Measurements from ENCODE around the gene CCNYL1. TPM values are rescaled to one million over a fixed set of nuclear protein-coding genes. Genes with fewer than 3 reads are reported as not detected.
"Not testable (repeated sequence)": the region's sequence is repeated elsewhere in the genome, so short reads cannot be mapped to it uniquely, and the experiment has no call there.

CCNYL1 gene
- 10 to 100 TPM; 16.8 to 23.1 (median 20.4) TPM for polyA plus RNA-seq (ENCODE audit: insufficient read length in 4 of 4)

DNA sequence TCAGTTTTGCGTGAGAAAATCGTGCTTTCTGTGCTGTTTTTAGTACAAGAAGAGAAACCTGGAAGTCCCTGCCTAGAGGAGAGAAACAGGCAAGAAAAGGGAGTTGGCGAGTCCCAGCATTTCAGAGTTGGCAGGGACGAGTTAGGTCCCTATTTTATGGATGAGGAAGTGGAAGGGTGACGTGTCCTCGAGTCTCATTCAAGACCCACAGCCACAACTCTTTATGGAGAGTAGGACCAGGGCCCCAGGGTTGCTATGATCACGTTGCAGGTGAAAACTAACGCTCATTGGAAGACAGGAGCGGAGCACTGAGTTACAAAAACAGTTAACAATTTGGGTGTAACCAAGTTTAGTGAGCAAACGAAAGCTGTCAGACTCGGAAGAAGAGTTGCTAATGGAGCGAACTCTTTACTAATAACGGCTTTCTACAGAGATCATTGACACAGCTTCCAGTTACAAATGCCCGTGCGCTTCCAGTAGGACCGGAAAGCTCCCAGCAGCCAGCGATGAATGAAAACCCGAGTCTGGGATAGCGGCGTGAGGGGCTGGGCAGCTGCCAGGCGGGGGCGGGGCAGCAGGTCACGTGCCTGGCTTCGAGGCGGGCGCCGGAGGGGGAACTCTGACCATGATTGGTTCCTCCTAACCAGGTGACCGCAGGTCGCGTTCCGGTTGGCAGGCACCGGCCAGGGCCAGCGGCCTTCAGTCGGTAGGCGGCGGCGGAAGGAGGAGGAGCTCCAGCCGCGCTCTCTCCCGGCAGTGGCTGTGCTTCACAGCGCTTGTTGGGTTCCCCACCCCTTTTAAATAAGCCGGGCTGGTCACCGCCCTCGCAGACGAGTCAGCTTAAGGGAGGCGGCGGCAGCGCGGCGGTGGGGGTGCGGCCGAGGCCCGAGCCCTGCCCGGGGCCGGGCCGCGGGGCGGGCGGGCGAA lies at the start of gene CCNYL1:
Gene CCNYL1, plus strand, starts transcription at position 827 of the 927 bp plus-strand sequence. CDS start 257 bp downstream, outside the sequence.
- DNase-seq (ENCODE audit: low read depth in 4 of 4, low spot score in 3 of 4), result peak; percentile 92 to 97 (median 95)

DNA sequence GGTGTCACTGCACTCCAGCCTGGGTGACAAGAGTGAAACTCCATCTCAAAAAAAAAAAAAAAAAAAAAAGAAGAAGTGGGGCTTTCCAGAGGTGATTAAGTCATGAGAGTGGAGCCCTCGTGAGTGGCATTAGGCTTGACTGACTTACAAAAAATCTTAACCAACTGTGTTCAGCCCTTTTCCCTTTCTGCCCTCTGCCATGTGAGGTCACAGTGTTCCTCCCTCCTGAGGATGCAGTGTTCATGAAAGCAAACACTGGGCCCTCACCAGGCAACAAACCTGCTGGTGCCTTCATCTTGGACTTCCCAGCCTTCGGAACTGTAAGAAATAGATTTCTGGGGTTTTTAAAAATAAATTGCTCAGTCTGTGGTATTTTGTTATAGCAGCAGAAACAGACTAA lies 49.2 kb upstream of the CCNYL1 start:
- DNase-seq (ENCODE audit: low read depth in 4 of 4, low spot score in 3 of 4), result no peak

DNA sequence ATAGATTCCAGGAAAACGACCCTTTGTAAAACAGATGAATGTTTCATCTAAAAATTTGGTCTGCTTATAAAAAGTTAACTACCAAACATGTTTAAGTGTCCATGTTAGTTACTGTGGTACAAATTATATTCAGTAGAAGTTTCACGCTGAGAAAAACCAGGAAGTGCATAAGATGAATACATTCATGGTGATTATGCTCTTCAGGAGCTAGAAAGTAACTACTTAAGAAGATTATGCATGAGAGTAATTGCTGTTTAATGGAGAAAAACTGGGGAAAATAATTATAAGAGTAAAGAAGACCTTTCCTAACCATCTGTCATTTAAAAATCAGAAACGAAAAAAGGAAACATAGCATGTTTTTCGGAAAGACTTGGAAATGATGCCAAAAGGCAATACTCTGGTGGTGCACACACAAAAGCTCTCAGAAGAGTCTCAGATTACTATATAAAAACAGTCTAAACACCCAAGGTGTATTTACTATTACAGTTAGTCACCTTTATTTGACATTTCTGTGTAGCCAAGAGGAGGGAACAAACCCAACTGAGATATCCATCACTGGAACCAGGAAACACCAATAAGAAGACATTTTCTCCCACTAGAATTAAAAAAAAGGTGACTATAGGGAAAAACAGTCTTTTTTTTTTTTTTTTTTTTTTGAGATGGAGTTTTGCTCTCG lies 47.4 kb upstream of the CCNYL1 start:
- DNase-seq (ENCODE audit: low read depth in 4 of 4, low spot score in 3 of 4), result no peak

DNA sequence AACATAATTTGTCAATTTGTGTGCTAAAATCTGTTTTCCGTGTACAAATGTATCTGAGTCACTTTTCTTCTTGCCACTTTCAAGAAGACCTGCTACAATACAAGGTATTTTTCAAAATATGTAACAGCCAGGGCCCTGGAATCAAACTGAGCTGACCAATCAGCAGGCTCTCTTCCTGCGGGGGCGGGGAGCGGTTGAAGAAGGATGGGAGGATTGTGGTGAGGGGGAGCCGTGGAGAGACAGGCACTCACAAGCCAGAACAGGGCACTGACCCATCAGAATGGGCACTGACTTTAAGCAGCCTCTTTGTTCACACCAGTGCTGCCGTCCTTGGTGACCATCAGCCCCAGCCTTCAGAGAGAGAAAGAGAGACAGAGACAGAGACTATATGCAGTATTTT lies 40.6 kb upstream of the CCNYL1 start:
- DNase-seq (ENCODE audit: low read depth in 4 of 4, low spot score in 3 of 4), result no peak

DNA sequence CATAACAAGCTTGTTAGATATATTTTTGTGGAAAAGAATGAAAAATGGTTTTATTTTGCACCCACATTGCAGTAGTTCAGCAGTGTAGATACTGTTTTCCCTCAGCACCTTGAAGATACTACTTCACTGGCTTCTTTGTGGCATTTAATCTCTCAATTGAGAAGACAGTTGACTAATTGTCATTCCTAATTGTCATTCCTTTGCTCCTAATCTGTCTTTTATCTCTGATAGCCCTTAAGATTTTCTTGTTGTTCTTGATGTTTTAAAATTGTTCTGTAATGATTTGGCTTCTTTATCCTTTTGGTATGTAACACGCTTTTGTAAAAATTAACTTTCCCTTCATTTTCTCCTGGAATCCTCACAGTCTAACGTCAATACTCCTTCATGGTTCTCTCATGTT lies 38.0 kb upstream of the CCNYL1 start:
- no peak for DNase-seq (ENCODE audit: low read depth in 4 of 4, low spot score in 3 of 4)

DNA sequence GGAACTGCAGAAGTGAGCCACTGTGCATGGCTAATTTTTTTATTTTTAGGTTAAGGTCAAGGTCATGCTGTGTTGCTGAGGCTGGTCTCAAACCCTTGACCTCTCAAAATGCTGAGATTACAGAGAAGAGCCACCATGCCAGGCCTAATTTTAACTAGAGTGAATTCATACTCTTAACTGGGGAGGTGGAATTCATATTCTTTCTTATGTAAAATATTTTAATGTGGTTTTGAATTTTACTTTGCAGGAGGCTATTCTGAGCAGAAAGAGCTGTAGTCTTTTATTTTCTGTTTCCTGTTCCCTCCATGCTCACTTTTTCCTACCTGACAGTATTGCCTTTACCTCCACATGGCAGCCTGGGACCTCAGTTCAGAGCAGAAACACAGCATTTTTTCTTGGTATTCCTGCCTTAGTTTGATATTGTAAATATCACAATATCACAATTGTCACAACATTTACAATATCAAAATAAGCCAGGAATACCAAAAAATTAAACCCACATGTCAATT lies 37.1 kb upstream of the CCNYL1 start:
- no peak for DNase-seq (ENCODE audit: low read depth in 4 of 4, low spot score in 3 of 4)

DNA sequence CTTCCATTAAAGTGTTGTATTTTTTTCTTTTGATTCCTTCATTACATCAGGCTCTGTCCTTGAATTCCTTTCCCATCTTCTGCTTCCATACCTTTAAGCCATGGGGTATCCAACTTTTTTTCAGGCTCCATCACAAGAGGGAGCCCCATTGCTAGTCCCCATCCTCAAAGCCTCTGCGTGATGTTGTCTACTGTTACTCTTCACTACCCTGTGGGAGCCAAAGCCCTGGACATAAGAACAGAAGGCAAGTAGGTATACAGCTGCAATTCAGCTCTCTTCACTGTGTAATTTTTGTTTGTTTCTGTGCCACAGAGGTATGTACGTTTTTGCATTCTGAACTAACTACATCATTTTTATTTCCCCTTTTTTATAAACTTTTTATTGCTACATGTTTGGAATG lies 36.6 kb upstream of the CCNYL1 start:
- no peak for DNase-seq (ENCODE audit: low read depth in 4 of 4, low spot score in 3 of 4)

DNA sequence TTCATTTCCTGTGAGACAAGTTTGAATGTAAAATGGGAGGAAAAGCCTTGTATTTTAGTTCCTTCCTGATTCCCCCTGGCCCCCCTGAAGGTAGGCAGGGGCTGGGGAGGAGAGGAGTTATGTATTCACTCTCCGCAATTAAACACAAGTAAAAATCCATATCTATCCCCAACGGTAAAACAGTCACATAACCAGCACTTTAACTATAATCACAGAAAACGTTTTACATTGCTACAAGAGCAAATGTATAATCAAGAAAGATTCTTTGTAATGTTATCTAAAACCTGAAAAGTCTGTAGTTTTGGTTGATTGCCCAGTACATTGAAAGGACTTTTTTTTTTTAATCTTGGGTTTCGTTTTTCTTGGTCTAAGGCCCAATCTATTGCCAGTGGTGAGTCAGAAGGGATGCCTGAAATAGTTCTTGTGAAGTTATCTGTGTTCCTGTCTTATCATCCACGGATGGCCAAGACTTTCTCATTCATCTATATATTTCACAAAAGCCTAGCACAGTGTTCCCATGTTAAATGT lies 34.5 kb upstream of the CCNYL1 start:
- DNase-seq (ENCODE audit: low read depth in 4 of 4, low spot score in 3 of 4), result no peak

DNA sequence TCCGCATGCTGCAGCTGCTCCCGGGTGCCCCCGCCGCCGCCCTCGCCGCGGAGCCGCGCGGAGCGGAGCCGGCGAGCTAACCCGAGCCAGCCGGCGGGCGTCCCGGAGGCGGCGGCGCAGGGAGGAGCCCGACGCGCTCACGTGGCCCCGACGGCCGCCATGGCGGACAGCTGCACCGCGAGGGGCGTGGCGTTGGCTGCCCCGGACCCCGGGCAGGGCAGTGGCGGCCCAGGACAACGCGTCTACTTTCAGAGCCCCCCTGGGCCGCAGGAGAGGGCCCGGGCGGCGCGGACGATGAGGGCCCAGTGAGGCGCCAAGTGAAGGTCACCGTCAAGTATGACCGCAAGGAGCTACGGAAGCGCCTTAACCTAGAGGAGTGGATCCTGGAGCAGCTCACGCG lies 30.0 kb upstream of the CCNYL1 start:
- DNase-seq (ENCODE audit: low read depth in 4 of 4, low spot score in 3 of 4), result no peak

DNA sequence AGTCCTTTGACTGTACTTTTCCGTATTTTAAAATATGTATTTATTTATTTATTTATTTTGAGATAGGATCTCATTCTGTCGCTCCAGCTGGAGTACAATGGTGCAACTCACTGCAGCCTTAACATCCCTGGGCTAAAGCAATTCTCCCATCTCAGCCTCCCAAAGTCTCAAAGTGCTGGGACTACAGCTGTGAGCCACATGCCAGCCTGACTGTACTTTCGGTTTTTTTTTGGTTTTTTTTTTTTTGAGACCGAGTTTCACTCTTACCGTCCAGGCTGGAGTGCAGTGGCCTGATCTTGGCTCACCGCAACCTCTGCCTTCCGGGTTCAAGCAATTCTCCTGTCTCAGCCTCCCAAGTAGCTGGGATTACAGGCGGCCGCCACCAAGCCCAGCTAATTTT lies 28.9 kb upstream of the CCNYL1 start:
- DNase-seq (ENCODE audit: low read depth in 4 of 4, low spot score in 3 of 4), result no peak

DNA sequence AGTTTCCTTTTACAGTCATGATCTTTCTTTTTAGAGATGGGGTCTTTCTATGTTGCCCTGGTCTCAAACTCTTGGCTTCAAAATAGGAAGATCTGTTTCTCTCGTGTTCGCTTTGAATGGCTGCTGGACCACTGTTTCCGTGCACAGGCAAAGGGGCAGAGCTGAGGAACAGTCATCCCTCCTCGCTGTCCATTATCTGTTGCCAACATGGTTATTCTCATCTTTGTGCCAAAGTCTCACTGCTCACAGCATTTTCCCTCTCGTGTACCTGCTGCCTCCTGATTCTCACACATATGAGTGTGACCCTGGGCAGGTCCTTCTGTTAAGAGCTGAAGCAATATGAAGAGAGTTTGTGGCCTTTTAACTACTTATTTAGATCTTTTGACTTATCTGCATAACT lies 28.0 kb upstream of the CCNYL1 start:
- no peak for DNase-seq (ENCODE audit: low read depth in 4 of 4, low spot score in 3 of 4)

DNA sequence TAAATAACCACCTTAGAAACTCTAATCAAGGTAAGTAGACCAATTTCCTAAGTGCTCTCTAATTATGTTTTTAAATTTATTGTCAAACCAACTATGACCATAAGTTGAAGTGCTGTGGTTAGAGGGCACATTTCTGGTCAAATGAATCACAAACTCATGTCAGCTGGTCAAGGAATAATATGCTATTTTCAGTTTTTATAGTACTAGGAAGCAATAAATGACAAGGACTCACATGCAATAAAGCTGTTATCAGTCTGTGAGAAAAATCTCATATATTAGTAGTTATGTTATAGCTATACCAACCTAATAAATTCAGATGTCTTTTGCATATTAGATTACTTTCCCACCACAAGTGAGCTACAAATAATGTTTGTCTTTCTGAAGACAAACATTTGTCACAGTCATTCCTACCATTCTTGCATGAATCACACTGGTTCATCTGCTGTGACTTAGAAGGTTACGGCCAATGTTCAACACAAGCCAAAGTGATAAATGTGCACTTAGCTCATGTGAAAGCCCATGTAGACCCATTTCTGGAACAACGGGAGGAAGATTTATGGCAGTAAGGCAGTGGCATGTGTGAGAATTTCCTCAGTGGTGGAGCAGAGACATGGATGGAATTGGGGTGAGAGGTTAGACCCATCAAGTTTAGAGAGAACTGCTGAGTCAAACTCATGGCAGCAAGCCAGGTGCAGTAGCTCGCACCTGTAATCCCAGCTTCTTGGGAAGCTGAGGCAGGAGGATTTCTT lies 27.4 kb upstream of the CCNYL1 start:
- no peak for DNase-seq (ENCODE audit: low read depth in 4 of 4, low spot score in 3 of 4)

DNA sequence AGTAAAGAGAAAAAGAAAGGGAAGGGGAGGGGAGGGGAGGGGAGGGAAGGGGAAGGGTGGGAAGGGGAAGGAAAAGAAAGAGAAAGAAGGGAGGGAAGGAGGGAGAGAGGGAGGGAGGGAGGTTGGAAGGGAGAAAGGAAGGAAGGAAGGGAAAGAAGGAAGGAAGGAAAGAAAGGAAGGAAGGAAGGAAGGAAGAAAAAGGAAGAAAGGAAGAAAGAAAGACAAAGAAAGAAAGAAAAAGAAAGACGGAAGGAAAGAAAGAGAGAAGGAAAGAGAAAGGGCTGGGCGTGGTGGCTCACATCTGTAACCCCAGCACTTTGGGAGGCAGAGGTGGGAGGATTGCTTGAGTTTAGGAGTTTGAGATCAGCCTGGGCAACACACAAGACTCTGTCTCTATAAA lies 24.6 kb upstream of the CCNYL1 start:
- DNase-seq (ENCODE audit: low read depth in 4 of 4, low spot score in 3 of 4), result no peak

DNA sequence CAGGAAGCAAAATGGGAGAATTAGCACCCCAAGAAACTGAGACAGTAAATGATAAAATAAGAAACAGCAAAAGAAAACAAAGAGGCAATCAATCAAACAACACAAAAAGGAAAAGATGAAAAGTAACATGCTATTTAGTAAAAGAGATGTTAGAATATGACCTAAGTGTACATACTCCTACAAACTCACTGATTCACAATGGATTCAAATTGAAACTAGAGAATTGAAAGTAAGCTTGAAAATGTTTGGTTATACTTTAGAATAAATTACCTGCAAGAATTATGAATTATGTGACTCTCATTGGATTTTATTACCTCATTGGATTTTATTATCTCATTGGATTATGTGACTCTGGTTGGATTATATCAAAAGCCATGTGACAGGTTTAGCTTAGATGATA lies 22.8 kb upstream of the CCNYL1 start:
- DNase-seq (ENCODE audit: low read depth in 4 of 4, low spot score in 3 of 4), result no peak

DNA sequence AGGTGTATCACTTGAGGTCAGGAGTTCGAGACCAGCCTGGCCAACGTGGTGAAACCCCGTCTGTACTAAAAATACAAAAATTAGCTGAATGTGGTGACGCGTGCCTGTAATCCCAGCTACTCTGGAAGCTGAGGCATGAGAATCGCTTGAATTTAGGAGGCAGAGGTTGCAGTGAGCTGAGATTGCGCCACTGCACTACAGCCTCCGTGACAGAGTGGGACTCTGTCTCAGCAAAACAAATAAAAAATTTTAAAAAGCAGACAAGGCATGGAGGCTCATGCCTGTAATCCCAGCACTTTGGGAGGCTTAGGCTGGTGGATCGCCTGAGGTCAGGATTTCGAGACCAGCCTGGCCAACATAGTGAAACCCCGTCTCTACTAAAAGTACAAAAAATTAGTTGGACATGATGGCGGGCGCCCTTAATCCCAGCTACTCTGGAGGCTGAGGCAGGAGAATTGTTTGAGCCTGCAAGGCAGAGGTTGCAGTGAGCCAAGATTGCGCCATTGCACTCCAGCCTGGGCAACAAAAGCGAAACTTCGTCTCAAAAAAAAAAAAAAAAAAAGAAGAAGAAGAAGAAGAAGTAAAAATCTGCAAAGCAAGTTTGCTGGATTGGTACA lies 20.5 kb upstream of the CCNYL1 start:
- not testable (repeated sequence) for DNase-seq (ENCODE audit: low read depth in 4 of 4, low spot score in 3 of 4)

DNA sequence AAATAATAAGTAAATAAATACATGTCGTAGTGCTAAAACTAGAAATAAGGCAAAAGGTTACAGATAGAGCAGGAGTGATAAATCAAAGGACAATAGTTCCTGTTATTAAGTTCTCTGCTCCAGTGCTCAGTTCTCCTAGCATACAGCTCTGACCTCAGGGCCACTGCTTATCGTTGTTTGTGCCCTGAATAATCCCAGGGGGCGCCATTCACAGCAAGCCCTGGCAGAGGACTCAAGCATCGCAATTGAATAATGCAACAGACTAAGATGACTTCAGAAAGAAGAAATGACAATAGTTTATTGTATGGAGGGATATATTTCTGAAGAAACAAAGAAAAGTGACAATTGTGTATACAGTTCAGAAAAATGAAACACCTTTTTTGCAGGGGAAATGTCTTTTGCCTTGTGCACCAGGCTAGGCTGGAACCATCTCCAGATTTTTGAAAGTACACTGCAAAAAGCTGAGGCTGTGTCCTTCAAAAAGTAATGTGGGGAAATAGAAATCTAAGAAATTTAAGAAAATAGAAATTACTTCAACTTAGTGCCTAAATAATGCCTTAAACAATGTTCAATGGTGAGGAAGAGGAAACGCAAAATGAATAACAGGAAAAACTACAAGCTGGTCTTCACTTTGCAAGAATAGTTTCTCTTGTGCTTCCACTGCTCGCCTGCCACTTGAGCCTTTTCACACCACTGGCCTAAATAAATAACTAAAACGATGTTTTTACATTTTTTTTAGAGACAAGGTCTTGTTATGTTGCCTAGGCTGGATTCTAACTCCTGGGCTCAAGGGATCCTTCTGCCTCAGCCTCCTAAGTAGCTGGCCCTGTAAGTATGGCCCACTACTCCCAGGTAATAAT lies 19.0 kb upstream of the CCNYL1 start:
- no peak for DNase-seq (ENCODE audit: low read depth in 4 of 4, low spot score in 3 of 4)

DNA sequence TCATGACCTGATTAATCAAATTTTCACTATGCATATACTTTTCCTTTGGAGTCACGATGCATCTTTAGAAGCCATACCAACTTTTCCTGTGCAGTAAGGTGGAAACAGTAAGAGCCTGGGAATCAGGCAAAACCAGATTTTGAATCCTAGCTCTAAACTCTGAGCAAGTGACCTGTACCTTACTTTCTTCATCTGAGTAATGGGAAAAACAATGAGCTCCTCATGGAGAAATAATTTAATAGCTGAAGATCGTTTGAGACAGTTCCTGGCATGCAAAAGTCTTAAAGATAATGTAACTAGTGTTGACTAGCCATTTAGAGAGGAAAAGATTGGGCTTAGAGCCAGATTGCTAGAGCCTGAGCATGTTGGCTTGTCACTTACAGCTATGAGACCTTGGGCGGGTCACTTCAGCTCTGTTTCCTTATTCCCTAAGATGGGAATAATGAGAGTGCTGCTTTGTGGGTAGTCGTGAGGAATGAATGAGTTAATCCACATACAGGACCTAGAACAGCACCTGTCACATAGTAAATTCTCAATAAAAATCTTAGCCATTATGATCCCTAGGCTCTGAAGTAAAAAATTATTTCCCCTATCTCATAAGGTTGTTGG lies 17.7 kb upstream of the CCNYL1 start:
- no peak for DNase-seq (ENCODE audit: low read depth in 4 of 4, low spot score in 3 of 4)

DNA sequence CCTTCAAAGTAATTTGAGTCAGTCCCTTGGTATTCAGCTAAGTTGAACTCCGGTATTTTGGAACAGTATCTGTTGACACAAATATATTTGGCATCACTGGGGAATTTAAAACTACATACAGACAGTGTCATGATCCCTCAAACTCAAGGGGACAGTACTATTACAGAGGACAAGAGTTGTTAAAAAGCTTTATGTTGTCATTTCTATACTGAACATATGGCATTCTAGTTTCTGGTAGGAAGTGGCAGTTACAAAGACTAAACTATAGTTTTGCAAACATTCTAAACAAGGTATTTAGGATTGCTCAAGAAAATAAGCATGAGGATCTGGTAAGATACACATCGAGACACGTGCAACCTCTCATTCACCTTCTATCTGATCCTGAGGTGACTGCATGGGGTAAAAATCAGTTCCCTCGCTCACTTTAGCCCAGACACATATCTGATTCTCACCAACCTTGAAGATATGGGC lies 16.6 kb upstream of the CCNYL1 start:
- DNase-seq (ENCODE audit: low read depth in 4 of 4, low spot score in 3 of 4), result no peak

DNA sequence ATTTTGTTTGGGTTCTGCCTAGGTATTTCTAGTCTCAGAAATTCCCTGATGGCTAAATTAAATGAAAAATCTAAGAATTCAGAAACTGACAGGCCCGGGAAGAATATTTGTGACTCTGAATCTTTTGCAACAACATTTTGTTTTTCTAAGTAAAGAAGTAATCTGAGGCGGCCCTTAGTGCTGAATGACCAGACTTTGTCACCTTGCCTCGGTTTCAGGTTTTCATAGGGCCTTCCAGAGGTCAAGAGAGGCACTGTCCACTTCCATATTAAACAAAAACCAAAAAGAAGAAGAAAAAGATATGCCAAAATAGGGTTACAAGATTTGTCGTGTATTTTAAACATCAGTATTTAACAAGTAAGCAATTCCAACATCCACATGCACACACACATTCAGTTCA lies 16.1 kb upstream of the CCNYL1 start:
- no peak for DNase-seq (ENCODE audit: low read depth in 4 of 4, low spot score in 3 of 4)

All from right renal pelvis (tissue), 4 donors.